PC-3 (cell line): ENCODE measurements around the gene PRRG3.

Experiments used
- CTCF ChIP-seq: fragments of 300-600 bp; sonication (generic); conservative IDR thresholded peaks from 2 replicates; pipeline ENCODE4 v1.5.1; 2017; ENCODE audit warnings: antibody characterized with exemption, low read depth, mild to moderate bottlenecking, low read length
- EZH2phosphoT487 ChIP-seq: fragments of 300-600 bp; sonication (generic); IDR thresholded peaks from 2 replicates; pipeline ENCODE4 v1.6.1; 2018; ENCODE audit warnings: mild to moderate bottlenecking, antibody characterized with exemption, low read length, borderline replicate concordance

GRCh38 chrX:151679798-151680402 is 15.4 kb upstream of the PRRG3 start:
- TF ChIP-seq CTCF (no peak), EZH2phosphoT487 (no peak)
